GM08714 (cell line): ENCODE measurements around the gene KDM4D.
A peak's percentile ranks its signal among the peaks of the same experiment; 100 is the strongest.
"Not testable (repeated sequence)": the region's sequence is repeated elsewhere in the genome, so short reads cannot be mapped to it uniquely, and the experiment has no call there.

Source experiments
- H3K4me3 ChIP-seq: fragments of 200-500 bp; sonication (Bioruptor generic); 2 replicates; pipeline ENCODE4 v1.5.1; 2014; ENCODE audit warnings: mild to moderate bottlenecking, low read length, inconsistent platforms
- ZNF274 ChIP-seq: IDR thresholded peaks from 2 replicates; pipeline ENCODE4 v1.6.1; 2012; ENCODE audit warnings: mild to moderate bottlenecking, low read depth, low read length

Gene KDM4D

DNA sequence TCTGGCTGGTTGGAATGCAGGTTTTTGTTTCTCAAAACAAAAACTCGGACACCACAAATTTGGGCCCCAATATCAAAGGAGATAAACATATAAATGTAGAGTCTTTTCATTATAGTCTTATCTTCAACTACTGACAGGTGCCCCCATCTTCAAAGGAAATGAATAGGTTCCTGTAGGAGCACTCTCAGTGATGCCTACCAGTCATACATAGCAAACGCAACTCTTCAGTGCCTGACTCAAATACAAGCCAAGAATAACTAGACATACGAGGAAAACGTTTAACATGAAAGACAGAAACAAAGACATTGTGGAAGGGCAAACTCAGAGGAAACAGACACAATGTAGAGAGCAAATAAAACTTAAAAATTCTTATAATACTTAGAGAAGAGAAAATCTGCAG is 13.9 kb downstream of the KDM4D start:
- no peak for TF ChIP-seq ZNF274
- H3K4me3 ChIP-seq, result no peak overlapping the region

DNA sequence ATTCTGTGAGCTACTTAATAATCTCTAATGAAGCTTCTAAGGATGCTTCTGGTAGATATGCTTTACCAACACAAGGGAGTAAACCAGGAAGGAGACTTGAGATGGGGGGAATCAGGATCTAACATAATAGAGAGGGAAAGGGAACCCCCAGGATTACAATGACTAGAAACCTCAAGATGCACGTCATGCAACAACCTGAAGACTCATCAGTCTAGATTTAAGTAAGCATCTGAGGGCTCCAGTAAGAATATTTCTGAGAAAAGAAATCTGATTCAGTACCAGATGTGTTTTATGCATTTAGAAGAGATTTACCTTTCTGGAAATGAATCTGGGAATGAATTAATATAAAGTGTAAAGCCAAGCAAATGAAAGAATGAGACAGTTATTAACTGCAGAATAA is 15.2 kb downstream of the KDM4D start:
- no peak for TF ChIP-seq ZNF274

DNA sequence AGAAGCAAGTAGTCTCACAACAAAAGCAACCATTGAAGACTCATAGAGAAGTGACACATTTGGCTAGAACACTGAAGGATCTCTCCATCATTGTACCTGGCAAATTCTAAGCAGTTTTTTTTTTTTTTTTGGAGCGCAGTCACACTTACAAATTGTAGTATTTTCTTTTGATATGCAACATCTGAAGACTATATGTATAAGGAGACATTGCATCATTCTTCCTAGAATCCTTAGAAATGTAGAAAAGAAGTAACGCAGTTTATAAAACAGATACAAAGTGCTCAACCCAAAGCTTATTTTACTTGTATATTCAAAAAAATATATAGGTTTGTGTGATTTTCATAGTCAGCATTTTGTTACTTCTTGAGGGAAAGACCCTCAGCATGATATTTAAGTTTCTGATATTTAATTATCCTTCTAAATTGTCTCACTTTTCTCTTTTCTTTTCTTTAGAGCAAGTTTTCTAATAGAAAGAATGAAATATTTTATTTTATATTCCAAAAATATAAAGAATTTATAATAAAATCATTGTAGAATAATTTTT is 20.0 kb downstream of the KDM4D start:
- no peak for TF ChIP-seq ZNF274
- H3K4me3 ChIP-seq, result no peak overlapping the region

More for the DNA sequence above, 15.2 kb downstream of the KDM4D start:
- H3K4me3 ChIP-seq, result no peak overlapping the region

DNA sequence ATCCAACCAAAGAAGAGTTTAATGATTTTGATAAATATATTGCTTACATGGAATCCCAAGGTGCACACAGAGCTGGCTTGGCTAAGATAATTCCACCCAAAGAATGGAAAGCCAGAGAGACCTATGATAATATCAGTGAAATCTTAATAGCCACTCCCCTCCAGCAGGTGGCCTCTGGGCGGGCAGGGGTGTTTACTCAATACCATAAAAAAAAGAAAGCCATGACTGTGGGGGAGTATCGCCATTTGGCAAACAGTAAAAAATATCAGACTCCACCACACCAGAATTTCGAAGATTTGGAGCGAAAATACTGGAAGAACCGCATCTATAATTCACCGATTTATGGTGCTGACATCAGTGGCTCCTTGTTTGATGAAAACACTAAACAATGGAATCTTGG is 23.9 kb downstream of the KDM4D start:
- TF ChIP-seq ZNF274, result no peak
- no peak overlapping the region for H3K4me3 ChIP-seq

DNA sequence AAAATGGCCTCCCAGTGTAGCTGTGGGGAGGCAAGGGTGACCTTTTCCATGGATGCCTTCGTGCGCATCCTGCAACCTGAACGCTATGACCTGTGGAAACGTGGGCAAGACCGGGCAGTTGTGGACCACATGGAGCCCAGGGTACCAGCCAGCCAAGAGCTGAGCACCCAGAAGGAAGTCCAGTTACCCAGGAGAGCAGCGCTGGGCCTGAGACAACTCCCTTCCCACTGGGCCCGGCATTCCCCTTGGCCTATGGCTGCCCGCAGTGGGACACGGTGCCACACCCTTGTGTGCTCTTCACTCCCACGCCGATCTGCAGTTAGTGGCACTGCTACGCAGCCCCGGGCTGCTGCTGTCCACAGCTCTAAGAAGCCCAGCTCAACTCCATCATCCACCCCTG is 24.8 kb downstream of the KDM4D start:
- H3K4me3 ChIP-seq, result no peak overlapping the region
- no peak for TF ChIP-seq ZNF274

DNA sequence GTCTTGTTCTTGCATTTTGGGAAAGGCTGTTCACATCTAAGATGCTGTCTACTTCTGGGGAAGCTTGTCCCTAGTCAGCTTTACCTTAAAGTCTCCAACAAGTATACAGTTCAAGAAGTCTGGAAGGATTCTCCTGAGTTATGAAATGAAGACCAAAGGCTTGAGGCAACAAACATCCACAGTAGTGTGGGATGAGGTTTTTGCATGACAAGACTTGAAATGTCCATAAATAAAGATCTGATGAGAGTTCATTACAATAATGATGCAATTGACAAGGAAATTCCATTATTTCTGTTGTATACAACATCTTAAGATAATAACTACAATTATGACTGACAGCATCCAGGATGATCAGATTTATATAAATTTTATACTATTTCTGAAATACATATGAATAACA is 30.2 kb downstream of the KDM4D start:
- TF ChIP-seq ZNF274, result no peak
- H3K4me3 ChIP-seq, result no peak overlapping the region

DNA sequence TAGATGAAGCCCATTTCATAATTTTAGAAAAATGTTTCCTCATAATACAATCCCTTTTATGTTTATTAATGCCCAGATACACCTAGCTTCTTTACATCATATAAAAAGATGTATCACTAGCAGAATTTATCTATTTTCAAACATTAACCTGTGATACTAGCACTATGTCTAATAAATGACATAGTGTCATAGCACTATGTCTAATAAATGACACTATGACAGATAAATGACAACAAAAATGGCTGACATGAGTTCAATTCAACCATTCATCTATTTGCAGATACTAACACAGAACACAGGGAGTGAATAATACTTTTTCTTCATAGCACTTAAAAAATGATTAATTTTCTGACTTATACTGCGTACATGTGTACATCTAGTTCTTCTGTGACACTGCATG is 32.1 kb downstream of the KDM4D start:
- TF ChIP-seq ZNF274, result no peak
- H3K4me3 ChIP-seq, result no peak overlapping the region

DNA sequence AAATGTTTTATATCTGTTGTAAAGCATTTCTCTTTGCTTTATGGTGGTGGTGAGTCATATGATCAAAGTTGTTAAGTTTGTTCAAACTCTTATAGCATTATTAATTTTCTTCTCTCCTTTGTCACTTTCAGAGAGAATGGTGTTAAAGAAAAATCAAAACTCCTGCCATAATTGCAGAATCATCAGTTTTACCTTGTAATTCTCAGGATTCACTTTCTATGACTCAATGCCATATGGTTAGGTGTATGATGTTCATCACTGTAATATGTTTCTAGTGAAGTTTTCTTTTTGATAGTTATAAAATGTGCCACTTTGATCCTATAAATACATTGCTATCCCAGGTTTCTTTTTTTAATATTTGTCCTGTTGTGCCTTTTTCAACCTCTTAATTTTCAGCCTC is 37.9 kb downstream of the KDM4D start:
- TF ChIP-seq ZNF274, result no peak
- no peak overlapping the region for H3K4me3 ChIP-seq

DNA sequence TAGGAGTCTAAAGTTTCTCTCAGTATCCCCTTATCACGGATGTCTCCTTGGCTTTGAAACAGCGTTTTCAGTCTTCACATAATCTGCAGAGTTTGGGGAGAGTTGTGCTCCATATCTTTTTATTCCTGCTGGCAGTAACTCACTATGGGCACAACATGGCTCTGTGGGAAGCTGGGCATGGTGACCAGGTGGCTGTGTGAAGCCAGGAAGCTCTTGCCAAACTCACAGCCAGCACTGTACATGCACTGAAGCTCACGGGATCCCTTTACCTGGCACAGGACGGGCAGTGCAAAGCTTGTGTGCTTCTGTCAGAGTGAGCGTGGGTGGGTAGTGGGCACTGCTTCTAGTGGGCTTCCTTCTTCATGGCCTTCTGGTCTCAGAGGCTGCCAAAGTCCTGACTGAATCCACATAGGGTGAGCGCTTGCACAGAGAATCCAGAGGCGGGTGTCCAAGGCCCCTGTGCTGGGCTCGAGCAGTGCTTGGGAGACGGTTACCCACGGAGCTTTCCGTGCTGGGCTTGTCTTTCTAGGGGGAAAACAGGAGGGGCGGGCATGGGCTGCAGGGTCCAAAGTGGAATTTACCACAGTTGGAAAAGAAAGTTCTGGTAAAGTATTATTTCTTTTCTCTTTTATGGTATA is 40.8 kb downstream of the KDM4D start:
- no peak overlapping the region for H3K4me3 ChIP-seq
- TF ChIP-seq ZNF274, result no peak

DNA sequence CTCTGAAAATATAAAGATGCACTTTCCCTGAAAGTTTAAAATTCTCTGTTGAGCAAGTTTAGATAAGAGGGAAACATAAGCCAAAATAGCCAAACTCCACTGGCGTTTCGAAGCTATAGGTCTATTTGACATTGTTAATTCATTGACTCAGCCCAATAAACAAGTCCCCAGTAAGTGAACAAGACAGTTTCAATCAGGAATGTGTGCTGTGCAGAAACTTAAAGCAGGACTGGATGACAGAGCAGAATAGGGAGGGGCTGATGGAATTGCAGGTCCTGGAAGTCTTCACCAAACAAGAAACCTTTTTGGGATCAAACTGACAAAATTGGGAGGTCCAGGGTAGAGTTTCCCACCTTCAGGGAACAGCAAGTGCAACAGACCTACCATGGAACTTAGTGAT is 42.6 kb downstream of the KDM4D start:
- TF ChIP-seq ZNF274, result no peak
- no peak overlapping the region for H3K4me3 ChIP-seq

DNA sequence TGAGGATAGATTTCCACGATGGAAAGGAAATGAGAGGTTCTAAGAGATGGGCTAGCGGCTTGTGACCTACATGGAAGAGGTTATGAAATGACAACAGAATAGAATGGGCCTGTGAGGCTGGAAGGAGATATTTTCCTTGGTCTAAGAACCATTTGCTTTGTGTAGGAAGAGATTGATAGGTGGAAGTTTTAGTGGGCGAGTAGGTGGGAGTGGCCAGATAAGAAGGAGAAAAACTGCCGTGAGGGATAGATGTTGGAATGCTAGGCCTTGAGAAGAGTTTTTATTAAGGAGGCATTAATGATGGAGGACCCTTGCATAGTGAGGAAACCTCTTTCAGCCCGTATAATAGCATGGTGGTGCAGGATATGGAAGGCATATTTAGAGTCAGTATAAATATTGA is 48.0 kb downstream of the KDM4D start:
- H3K4me3 ChIP-seq, result not testable (repeated sequence)

DNA sequence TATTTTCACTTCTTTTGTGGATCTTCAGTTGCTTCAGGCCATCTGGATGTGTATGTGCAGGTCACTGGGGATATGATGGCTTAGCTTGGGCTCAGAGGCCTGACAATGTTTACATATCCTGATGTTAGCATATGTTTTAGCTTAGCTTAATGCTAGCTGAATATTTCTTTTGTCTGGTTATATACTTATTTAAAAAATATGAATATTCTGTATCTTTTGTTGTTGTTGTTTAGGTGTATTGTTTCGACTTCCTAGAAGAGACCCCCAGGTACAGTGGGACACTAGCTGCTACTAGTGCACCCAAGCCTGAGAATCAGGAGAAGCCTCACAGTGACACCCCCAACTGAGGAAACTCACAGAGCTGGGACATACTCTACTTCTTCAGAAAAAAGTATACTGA is 51.4 kb downstream of the KDM4D start, which contains the start of gene KDM4E:
TSS of gene KDM4E (plus strand) at position 301 of the 400 bp plus-strand sequence. CDS start 300 bp downstream, outside the sequence.
- no peak within 1 kb of the TSS for H3K4me3 ChIP-seq
- no peak for TF ChIP-seq ZNF274

DNA sequence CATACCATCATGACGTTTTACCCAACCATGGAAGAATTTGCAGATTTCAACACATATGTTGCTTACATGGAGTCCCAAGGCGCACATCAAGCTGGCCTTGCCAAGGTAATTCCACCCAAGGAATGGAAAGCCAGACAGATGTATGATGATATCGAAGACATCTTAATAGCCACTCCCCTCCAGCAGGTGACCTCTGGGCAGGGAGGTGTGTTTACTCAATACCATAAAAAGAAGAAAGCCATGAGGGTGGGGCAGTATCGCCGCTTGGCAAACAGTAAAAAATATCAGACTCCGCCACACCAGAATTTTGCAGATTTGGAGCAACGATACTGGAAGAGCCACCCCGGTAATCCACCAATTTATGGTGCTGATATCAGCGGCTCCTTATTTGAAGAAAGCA is 52.1 kb downstream of the KDM4D start:
- H3K4me3 ChIP-seq, result not testable (repeated sequence)

DNA sequence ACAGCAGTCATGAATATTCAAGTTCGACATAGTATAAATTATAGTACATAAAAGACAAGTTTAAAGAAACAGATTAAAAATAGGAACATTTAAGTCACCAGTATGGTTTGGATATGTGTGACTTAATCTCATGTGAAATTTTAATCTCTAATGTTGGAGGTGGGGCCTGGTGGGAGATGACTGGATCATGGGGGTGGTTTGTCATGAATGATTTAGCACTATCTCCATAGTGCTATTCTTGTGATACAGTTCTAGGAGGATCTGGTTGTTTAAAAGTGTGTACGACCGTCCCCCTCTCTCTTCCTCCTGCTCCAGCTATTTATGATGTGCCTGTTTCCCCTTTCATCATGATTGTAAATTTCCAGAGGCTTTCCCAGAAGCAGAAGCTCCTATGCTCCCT is 54.8 kb downstream of the KDM4D start:
- no peak overlapping the region for H3K4me3 ChIP-seq
- no peak for TF ChIP-seq ZNF274

DNA sequence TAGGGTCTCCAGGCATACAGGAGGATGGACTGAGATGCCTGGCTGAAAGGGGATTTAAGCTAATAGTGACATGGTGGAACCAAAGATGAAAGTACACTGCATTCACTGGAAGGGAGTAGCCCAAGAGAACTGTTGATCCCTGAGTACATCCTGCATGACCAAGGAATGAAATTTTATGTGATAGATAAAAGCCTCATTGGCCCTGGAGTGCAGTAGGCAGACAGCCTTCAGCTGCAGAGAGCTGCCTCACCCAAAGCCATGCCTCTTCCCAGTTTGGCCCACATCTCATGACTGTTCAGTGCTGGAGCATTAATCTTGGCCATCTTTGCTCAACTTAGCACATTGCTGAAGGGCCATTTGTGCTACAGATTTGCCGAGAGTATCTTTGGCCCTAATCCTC is 59.5 kb downstream of the KDM4D start:
- no peak overlapping the region for H3K4me3 ChIP-seq
- TF ChIP-seq ZNF274, result no peak

DNA sequence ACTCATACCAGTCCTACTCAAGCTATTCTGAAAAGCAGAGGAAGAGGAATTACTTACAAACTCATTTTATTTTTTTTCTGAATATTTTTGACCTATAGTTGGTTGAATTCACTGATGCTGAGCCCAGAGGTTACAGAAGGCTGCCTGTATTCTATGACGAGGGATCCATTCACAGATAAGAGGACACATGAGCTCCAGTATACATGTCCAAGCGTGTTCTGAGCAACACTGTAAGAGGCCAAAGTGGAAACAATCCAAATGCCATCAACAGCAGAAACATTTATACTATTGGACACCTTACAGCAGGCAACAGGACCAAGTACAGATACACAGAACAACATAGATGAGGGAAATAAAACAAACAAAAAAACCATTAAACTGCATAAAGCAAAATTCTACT is 61.8 kb downstream of the KDM4D start:
- H3K4me3 ChIP-seq, result no peak overlapping the region
- TF ChIP-seq ZNF274, result no peak

DNA sequence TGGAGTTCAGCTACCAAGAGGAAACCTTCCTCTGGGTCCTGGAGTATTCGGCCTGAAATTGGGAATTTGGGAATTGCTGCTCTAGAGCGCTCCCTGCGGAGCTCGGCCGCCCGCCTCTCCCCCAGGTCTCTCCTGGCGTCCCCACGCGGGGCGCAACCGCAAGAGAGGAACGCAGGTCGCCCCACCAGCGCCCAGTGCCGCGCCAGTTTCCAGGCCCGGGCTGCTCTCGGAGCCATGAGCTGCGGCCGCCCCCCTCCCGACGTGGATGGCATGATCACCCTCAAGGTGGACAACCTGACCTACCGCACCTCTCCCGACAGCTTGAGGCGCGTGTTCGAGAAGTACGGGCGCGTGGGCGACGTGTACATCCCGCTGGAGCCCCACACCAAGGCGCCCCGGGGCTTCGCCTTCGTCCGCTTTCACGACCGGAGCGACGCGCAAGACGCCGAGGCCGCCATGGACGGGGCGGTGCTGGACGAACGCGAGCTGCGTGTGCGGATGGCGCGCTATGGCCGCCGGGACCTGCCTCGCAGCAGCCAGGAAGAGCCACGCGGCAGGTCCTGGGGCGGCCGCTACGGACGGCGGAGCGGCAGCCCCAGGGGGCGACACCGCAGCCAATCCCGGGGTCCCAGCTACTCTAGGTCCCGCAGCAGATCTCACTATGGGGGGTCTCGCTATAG is 64.0 kb downstream of the KDM4D start:
- H3K4me3 ChIP-seq, result peak overlapping the region; percentile 59; the same call in 1 of the 2 replicates
